Choroid plexus epithelial cell (primary cell): ENCODE results near the gene VARS2.

ENCODE experiments used
- DNase-seq: peaks from one replicate; pipeline ENCODE4 v3.0.0-alpha.2; 2010; ENCODE audit warnings: low read depth
- H3K4me3 ChIP-seq: 2 replicates; pipeline ENCODE4 v1.5.1; 2011; ENCODE audit warnings: low read depth, mild to moderate bottlenecking, control low read depth, low read length, moderate library complexity
- CTCF ChIP-seq: conservative IDR thresholded peaks from 2 replicates; pipeline ENCODE4 v1.5.1; 2011; ENCODE audit warnings: low read depth, mild to moderate bottlenecking, control low read depth, inconsistent platforms, low read length, moderate library complexity

VARS2 gene

DNA sequence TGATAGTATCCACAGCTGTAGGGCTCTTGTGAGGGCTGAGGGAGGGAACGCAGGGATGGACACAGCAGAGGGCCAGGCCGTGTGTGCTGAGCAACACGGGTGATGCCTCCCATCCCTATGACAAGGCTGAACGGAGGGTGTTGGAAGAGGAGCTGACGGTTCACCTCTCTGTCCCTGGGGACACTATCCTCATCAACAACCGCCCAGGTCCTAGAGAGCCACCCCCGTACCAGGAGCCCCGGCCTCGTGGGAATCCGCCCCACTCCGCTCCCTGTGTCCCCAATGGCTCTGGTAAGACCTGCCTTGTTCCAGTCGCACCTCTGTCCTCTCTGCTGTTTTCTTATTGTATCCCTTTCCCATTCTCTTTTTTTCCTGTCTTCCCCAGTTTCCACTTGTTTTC is 19.7 kb upstream of the VARS2 start:
- TF ChIP-seq CTCF = no peak
- H3K4me3 ChIP-seq = no peak overlapping the region
- DNase-seq = no peak

- TF ChIP-seq CTCF = no peak
- no peak overlapping the region for H3K4me3 ChIP-seq
- DNase-seq = no peak
Measured at GRCh38 chr6:30894935-30895334, 19.1 kb upstream of the VARS2 start.

GRCh38 chr6:30895343-30895742 is 18.7 kb upstream of the VARS2 start:
- no peak for DNase-seq
- no peak overlapping the region for H3K4me3 ChIP-seq
- TF ChIP-seq CTCF = no peak

DNA sequence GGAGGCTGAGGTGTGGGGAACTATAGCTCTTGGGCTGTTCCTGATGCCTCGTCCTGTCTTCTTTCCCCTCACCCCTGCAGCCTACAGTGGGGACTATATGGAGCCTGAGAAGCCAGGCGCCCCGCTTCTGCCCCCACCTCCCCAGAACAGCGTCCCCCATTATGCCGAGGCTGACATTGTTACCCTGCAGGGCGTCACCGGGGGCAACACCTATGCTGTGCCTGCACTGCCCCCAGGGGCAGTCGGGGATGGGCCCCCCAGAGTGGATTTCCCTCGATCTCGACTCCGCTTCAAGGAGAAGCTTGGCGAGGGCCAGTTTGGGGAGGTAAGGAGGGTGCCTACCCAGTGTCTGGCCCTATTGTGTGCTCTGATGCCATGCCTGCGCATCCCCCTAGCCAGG is 17.5 kb upstream of the VARS2 start:
- no peak for DNase-seq
- TF ChIP-seq CTCF = no peak
- no peak overlapping the region for H3K4me3 ChIP-seq

- no peak overlapping the region for H3K4me3 ChIP-seq
- no peak for TF ChIP-seq CTCF
- no peak for DNase-seq
Measured at GRCh38 chr6:30897882-30898281, 16.2 kb upstream of the VARS2 start.

- no peak overlapping the region for H3K4me3 ChIP-seq
- TF ChIP-seq CTCF = no peak
- DNase-seq = no peak
Measured at GRCh38 chr6:30898750-30899360, 15.2 kb upstream of the VARS2 start.

GRCh38 chr6:30900863-30901417 is 13.1 kb upstream of the VARS2 start:
- DNase-seq = no peak
- H3K4me3 ChIP-seq = no peak overlapping the region
- TF ChIP-seq CTCF = no peak
